B cell (primary cell): ENCODE results near the gene MKRN2. TPM values are rescaled to one million over a fixed set of nuclear protein-coding genes. Genes with fewer than 3 reads are reported as not detected.

Source experiments
- ATAC-seq: fragments of 200-7000 bp; cut with Tn5 transposase; one replicate; pipeline ENCODE4 v1.10.0; 2021; ENCODE audit warnings: low read depth, mild to moderate bottlenecking, moderate number of reproducible peaks, moderate library complexity
- CTCF ChIA-PET: fragments of 350-600 bp; sonication (Branson Sonifier 250); formaldehyde crosslinking; loops from one replicate; lab custom pipeline; 2021; ENCODE audit warnings: antibody characterized with exemption, inconsistent platforms; lab: Charles Lee
- POLR2A ChIA-PET: fragments of 350-600 bp; sonication (Branson Sonifier 250); formaldehyde crosslinking; loops from one replicate; lab custom pipeline; 2021; ENCODE audit warnings: antibody characterized with exemption; lab: Charles Lee
- DNase-seq: peaks from one replicate; pipeline ENCODE4 v3.0.0; 2013
- H2AFZ ChIP-seq: 2 replicates; pipeline ENCODE4 v1.6.1; 2012; ENCODE audit warnings: mild to moderate bottlenecking, low read depth, low read length; ENCODE audit not compliant: insufficient read depth, poor library complexity, severe bottlenecking
- H3K27ac ChIP-seq, 2 donors: 1 replicate in 1 of 2; 2 replicates in 1 of 2; pipeline ENCODE4 v1.5.1; 2012 to 2013; ENCODE audit warnings: low read length in 2 of 2, mild to moderate bottlenecking in 2 of 2, moderate library complexity in 1 of 2
- H3K27me3 ChIP-seq, 4 experiments: fragments of 200-600 bp in 1 of 4; sonication (generic) in 1 of 4; replicated peaks in 1 of 4; 1 replicate in 2 of 4; 2 replicates in 2 of 4; pipeline versions ENCODE4 v1.6.1 to v1.7.0; 2013 to 2016; ENCODE audit warnings: low read length in 3 of 4, mild to moderate bottlenecking in 2 of 4, mixed read lengths in 1 of 4, moderate library complexity in 1 of 4; ENCODE audit not compliant: insufficient read depth in 4 of 4, control insufficient read depth in 3 of 4; ENCODE audit errors: control extremely low read depth in 1 of 4
- H3K36me3 ChIP-seq, 2 experiments: replicated peaks in 1 of 2; 1 replicate in 1 of 2; 2 replicates in 1 of 2; pipeline versions ENCODE4 v1.6.1 to v1.7.1; 2013; ENCODE audit warnings: low read length in 1 of 2; ENCODE audit not compliant: insufficient read depth in 2 of 2, control insufficient read depth in 1 of 2; ENCODE audit errors: control extremely low read depth in 1 of 2, extremely low read depth in 1 of 2
- H3K4me1 ChIP-seq, 2 donors: fragments of 200-600 bp in 1 of 2; sonication (generic) in 1 of 2; 1 replicate in 1 of 2; 2 replicates in 1 of 2; pipeline versions ENCODE4 v1.5.1 to v1.6.1; 2013 to 2017; ENCODE audit warnings: low read length in 2 of 2; ENCODE audit not compliant: control insufficient read depth in 2 of 2, insufficient read depth in 2 of 2
- H3K4me2 ChIP-seq: replicated peaks from 2 replicates; pipeline ENCODE3; 2012; ENCODE audit warnings: mild to moderate bottlenecking, low read depth, low read length; ENCODE audit not compliant: poor library complexity, severe bottlenecking
- H3K4me3 ChIP-seq, 5 experiments: fragments of 200-600 bp in 1 of 5; sonication (generic) in 1 of 5; 1 replicate in 3 of 5; 2 replicates in 2 of 5; pipeline versions ENCODE4 v1.5.1 to v1.7.0; 2011 to 2016; ENCODE audit warnings: low read length in 4 of 5, mild to moderate bottlenecking in 4 of 5, low read depth in 2 of 5, control low read depth in 1 of 5, moderate library complexity in 1 of 5; ENCODE audit not compliant: insufficient read depth in 1 of 5; ENCODE audit errors: control extremely low read depth in 1 of 5, extremely low read depth in 1 of 5
- H3K79me2 ChIP-seq: fragments of 200-600 bp; sonication (generic); one replicate; pipeline ENCODE4 v1.6.0; 2016; ENCODE audit warnings: low read length; ENCODE audit not compliant: control insufficient read depth, insufficient read depth
- H3K9ac ChIP-seq: fragments of 200-600 bp; sonication (generic); 2 replicates; pipeline ENCODE4 v1.6.1; 2017; ENCODE audit warnings: mild to moderate bottlenecking, low read length, moderate library complexity
- H3K9me3 ChIP-seq, 3 donors: one replicate each; pipeline versions ENCODE4 v1.6.1 to v1.7.1; 2013; ENCODE audit warnings: low read length in 2 of 3; ENCODE audit not compliant: control insufficient read depth in 2 of 3, insufficient read depth in 1 of 3; ENCODE audit errors: control extremely low read depth in 1 of 3
- H4K20me1 ChIP-seq: 2 replicates; pipeline ENCODE4 v1.6.0; 2012; ENCODE audit warnings: mild to moderate bottlenecking, low read length; ENCODE audit not compliant: insufficient read depth, control insufficient read depth, poor library complexity, severe bottlenecking
- H3K27ac Mint-ChIP-seq: one replicate; pipeline ENCODE4 v1.8.0; 2021; ENCODE audit warnings: mixed read lengths
- H3K27me3 Mint-ChIP-seq: one replicate; pipeline ENCODE4 v1.8.0; 2021; ENCODE audit warnings: mixed read lengths
- H3K4me1 Mint-ChIP-seq: one replicate; pipeline ENCODE4 v1.8.0; 2021; ENCODE audit warnings: mixed read lengths
- H3K4me3 Mint-ChIP-seq: one replicate; pipeline ENCODE4 v1.8.0; 2021; ENCODE audit warnings: mixed read lengths
- H3K9me3 Mint-ChIP-seq: one replicate; pipeline ENCODE4 v1.8.0; 2022; ENCODE audit warnings: mixed read lengths; ENCODE audit not compliant: insufficient read depth
- CTCF ChIP-seq: fragments of 200-600 bp; IDR thresholded peaks from one replicate; pipeline ENCODE4 v1.8.0; 2022; ENCODE audit warnings: antibody characterized with exemption, mild to moderate bottlenecking
- EZH2 ChIP-seq: IDR thresholded peaks from 2 replicates; pipeline ENCODE4 v1.6.1; 2012; ENCODE audit warnings: borderline replicate concordance, low read depth, mild to moderate bottlenecking, moderate library complexity, low read length; ENCODE audit not compliant: insufficient read depth, poor library complexity, severe bottlenecking
- WGBS: methylation state at CpG from one replicate; pipeline ENCODE4 v1.1.5; 2013; ENCODE audit warnings: missing lambda C conversion rate; ENCODE audit not compliant: insufficient coverage; 5-methylcytosine and 5-hydroxymethylcytosine counted together
- intact Hi-C: fragments of 100-400 bp; cut with micrococcal nuclease; formaldehyde crosslinking; loops from one replicate; pipeline ENCODE4 v1.10.0; 2022
- polyA plus RNA-seq: library from polyadenylated mRNA; depleted of rRNA; stranded (reverse); fragments of >200 nt; gene quantifications from 2 replicates; pipeline ENCODE4 v1.2.3, GENCODE V29; 2012
- total RNA-seq, 2 donors: library from RNA; stranded (reverse); fragments of 120-200 nt in 1 of 2; gene quantifications; 1 replicate in 1 of 2; 2 replicates in 1 of 2; pipeline versions ENCODE4 v1.2.3 to v1.2.4, GENCODE V29; 2013 to 2022

The MKRN2 gene
- total and polyA plus RNA-seq, 2 donors (not counting 1 experiment from before 2014, with no cell fraction given), result 21.5 to 25.9 TPM

- Mint-ChIP-seq H3K27ac (no peak overlapping the region), H3K27me3 (no peaks in the 10 kb centered on the region), H3K4me3 (no peak overlapping the region), H3K9me3 (no peaks in the 10 kb centered on the region), H3K4me1 (peaks cover 5% of the 10 kb centered on the region)
- no peaks in the 10 kb centered on the region for H3K9me3 ChIP-seq
- no peak overlapping the region for H3K27ac ChIP-seq
- DNase-seq (no peak), ATAC-seq (no peak)
- H3K4me2 ChIP-seq, result no peak overlapping the region
- ChIA-PET POLR2A (no interaction called here), CTCF (no interaction called here)
- TF ChIP-seq EZH2, result no peak
- TF ChIP-seq CTCF, result no peak
- peaks cover 12 to 62% of the 10 kb centered on the region in 2 experiments for H3K36me3 ChIP-seq
- intact Hi-C loops, result loop anchor here (10.0 kb wide), 1 partner anchor 46 kb away; no protein-coding TSS in a partner anchor
- H3K27me3 ChIP-seq, result no peaks in the 10 kb centered on the region
- H3K79me2 ChIP-seq, result peaks cover 35% of the 10 kb centered on the region
- no peak overlapping the region for H2AFZ ChIP-seq
- peaks cover 0 to under 1% of the 10 kb centered on the region in 2 donors for H3K4me1 ChIP-seq
- H3K4me3 ChIP-seq, result no peak overlapping the region
- H4K20me1 ChIP-seq, result peaks cover 30% of the 10 kb centered on the region
- WGBS, result no CpG with 5 or more reads among the region's 1 CpG
- no peak overlapping the region for H3K9ac ChIP-seq
These were observed 51.5 kb downstream of the MKRN2 start for GRCh38 chr3:12608376-12608775.

DNA sequence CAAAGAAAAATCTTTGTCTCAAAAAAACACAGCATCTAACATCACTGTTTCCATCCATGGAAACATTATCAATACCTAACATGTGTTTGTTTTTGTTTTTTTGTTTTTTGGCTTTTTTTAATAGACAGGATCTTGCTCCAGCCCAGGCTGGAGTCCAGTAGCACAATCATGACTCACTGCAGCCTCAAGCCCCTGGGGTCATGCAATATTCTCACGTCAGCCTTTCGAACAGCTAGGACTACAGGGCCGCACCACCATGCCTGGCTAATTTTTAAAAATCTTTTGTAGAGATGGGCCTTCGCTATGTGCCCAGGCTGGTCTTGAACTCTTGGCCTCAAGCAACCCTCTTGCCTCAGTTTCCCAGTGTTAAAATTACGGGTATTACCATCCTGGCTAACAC lies 54.2 kb downstream of the MKRN2 start:
- Histone ChIP-seq H4K20me1 (peaks cover 57% of the 10 kb centered on the region), H3K4me1 (peaks cover 0 to 5% of the 10 kb centered on the region in 2 donors), H3K4me3 (no peak overlapping the region), H3K9ac (no peak overlapping the region), H3K79me2 (peaks cover 58% of the 10 kb centered on the region), H3K9me3 (no peaks in the 10 kb centered on the region), H3K4me2 (no peak overlapping the region), H3K27ac (no peak overlapping the region), H2AFZ (no peak overlapping the region), H3K36me3 (peaks cover 13 to 67% of the 10 kb centered on the region in 2 experiments), H3K27me3 (no peaks in the 10 kb centered on the region)
- no peaks in the 10 kb centered on the region for H3K27me3 Mint-ChIP-seq
- H3K9me3 Mint-ChIP-seq, result no peaks in the 10 kb centered on the region
- H3K27ac Mint-ChIP-seq, result no peak overlapping the region
- DNase-seq (no peak), ATAC-seq (no peak)
- no peak for TF ChIP-seq EZH2
- TF ChIP-seq CTCF, result no peak
- WGBS, result 71% methylated on average over 4 of the region's 5 CpGs
- ChIA-PET CTCF (no interaction called here), POLR2A (no interaction called here)
- intact Hi-C loops, result no loop called here
- H3K4me3 Mint-ChIP-seq, result no peak overlapping the region
- peaks cover 16% of the 10 kb centered on the region for H3K4me1 Mint-ChIP-seq
